Left renal cortex interstitium (tissue), 4 donors: ENCODE data around the gene ZNF281. TPM values are rescaled to one million over a fixed set of nuclear protein-coding genes. Genes with fewer than 3 reads are reported as not detected.
"Not testable (repeated sequence)": the region's sequence is repeated elsewhere in the genome, so short reads cannot be mapped to it uniquely, and the experiment has no call there.

Experiments
- DNase-seq, 4 donors: peaks; one replicate each; pipeline ENCODE4 v3.0.0-alpha.2; 2013; ENCODE audit warnings: low read depth in 4 of 4, low spot score in 2 of 4, missing footprints in 1 of 4
- polyA plus RNA-seq, 4 donors: library from polyadenylated mRNA; unstranded; fragments of 120-200 nt; gene quantifications; one replicate each; pipeline ENCODE4 v1.2.1, GENCODE V29; 2013; ENCODE audit not compliant: insufficient read length in 4 of 4

ZNF281 gene, protein sequence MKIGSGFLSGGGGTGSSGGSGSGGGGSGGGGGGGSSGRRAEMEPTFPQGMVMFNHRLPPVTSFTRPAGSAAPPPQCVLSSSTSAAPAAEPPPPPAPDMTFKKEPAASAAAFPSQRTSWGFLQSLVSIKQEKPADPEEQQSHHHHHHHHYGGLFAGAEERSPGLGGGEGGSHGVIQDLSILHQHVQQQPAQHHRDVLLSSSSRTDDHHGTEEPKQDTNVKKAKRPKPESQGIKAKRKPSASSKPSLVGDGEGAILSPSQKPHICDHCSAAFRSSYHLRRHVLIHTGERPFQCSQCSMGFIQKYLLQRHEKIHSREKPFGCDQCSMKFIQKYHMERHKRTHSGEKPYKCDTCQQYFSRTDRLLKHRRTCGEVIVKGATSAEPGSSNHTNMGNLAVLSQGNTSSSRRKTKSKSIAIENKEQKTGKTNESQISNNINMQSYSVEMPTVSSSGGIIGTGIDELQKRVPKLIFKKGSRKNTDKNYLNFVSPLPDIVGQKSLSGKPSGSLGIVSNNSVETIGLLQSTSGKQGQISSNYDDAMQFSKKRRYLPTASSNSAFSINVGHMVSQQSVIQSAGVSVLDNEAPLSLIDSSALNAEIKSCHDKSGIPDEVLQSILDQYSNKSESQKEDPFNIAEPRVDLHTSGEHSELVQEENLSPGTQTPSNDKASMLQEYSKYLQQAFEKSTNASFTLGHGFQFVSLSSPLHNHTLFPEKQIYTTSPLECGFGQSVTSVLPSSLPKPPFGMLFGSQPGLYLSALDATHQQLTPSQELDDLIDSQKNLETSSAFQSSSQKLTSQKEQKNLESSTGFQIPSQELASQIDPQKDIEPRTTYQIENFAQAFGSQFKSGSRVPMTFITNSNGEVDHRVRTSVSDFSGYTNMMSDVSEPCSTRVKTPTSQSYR
- 10 to 100 TPM; 24.8 to 26.0 (median 25.6) TPM for polyA plus RNA-seq

DNA sequence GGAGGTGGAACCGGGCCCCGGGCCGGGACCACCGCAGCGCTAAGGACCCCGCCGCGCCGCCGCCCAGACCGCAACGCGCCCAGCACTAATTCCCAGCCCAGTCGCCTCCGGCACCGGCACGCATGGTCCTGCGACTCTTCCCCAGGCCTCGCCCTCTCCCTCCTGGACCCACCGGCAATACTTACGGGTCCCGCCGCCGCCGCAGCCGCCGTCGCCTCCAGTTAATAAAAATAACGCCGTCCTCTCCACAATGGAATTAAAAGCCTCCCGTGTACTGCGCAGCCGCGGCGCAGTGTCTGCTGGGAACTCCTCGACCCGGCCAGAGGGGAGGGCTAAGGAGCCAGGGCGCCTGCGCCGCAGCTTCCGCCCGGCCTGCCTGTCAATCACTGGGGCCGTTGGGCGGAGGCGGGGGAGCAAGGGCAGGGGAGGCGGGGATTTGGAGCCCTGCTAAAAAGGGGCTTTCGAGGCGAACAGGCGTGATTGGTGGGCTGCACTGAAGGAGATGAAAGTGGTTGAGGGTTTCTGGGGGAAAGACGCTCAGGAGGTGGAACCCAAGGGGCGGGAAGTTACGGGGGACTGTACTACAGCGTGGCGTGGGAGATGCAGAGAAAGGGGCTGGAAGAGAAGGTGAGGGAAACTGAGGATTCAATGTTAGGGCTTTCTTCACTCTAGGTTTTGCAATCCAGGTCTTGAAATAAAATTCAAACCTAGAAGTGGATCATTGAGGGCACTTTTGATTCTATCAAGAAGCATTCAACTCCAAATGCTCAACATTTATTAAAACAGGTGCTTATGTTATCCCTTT, at the start of gene ZNF281:
ZNF281 (minus strand) TSS at position 276 of the 805 bp plus-strand sequence. CDS start 331 bp downstream, outside the sequence.
- DNase-seq: peak; percentile 83 to 89 (median 86)

DNA sequence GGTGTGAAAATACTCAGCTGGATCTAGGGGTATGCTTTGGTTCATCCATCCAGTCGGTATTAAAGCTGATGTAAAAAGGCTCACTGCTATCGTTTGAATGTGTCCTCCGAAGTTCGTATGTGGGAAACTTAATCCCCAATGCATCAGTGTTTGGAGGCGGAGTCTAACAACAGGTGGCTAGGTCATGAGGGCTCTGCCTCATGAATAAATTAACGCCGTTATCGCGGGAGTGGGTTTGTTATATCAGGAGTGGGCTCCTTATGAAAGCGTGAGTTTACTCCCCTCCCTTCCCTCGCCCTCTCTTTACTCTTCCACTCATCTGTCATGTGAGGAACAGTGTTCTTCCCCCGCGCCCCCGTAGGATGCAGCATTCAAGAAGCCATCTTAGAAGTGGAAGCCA, 48.9 kb upstream of the ZNF281 start:
- DNase-seq: no peak

DNA sequence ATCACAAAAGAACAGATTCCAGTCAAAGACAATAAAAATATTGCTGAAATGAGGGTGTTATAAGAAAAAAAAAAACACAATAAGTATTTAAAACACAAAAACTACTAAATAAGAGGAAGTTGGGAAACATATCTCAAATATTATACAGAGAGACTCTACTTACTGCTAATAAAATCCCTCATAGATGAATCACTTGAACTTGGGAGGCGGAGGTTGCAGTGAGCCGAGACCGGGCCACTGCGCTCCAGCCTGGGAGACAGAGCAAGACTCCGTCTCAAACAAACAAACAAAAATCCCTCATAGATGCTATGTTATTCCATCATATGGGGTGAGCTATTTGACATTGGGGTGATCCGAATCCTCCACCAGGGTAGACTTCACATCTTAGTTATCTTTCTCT, 48.0 kb upstream of the ZNF281 start:
- DNase-seq: no peak

DNA sequence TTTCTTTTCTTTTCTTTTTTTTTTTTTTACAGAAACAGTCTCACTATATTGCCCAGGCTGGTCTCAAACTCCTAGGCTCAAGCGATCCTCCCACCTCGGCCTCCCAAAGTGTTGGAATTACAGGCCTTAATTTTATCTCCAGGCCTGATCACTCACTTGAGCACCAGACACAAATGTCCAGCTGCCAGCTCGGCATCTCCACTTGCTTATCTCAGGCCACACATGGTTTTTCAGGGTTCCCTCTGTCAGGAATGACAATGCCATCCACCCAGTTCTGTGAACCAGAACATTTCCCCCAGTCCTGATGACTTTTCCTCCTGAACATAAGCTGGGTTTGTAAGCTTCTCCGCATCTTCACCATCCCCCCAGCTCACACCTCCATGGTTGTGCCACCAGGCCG, 44.6 kb upstream of the ZNF281 start:
- DNase-seq: no peak

DNA sequence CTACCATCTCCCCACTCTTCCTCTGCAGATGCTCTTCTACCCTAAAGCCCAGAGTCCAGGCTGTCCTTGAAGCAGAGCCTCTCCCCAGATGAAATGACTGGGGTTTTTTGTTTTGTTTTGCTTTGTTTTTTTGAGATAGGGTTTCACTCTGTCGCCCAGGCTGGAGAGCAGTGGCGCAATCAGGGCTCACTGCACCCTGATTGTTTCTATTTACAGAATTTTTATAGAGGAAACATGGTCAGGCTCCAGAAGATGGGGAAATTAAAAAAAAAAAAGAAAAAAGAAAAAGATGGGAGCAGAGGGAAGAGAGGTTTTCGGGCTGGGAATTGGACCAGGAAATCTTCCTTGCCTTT, 43.7 kb upstream of the ZNF281 start:
- no peak for DNase-seq

DNA sequence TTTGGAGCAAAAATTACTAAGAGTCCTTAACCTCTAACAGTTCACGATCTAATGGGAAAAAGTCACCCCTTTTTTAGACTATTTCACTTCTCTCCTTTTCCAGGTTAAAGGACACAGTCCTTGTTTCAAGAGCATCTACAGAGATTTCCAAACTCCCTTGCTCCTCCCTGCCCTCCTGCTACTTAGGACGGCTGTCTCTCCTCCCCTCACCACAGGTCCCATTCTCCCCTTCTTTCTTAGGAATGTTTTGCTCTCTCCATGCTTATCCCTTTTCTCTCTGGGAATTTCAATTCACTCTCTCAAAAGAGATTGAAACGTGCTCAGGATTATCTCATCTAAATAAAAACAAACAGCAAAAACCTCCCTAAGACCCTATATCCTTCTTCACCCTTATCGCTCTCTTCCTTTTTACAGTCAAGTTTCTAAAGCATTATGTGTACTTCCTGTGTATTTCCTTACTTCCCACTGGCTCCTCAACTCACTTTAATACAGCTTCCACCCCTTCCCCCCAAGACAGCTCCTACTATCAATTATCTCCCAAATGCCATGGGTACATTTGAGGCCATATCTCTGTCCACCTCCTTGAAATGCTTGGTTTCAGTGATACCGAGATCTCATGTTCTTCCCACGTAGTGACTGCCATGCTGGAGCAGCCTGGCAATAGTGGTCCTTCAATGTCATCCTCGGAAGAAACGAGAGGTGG, 43.2 kb upstream of the ZNF281 start:
- DNase-seq: no peak

DNA sequence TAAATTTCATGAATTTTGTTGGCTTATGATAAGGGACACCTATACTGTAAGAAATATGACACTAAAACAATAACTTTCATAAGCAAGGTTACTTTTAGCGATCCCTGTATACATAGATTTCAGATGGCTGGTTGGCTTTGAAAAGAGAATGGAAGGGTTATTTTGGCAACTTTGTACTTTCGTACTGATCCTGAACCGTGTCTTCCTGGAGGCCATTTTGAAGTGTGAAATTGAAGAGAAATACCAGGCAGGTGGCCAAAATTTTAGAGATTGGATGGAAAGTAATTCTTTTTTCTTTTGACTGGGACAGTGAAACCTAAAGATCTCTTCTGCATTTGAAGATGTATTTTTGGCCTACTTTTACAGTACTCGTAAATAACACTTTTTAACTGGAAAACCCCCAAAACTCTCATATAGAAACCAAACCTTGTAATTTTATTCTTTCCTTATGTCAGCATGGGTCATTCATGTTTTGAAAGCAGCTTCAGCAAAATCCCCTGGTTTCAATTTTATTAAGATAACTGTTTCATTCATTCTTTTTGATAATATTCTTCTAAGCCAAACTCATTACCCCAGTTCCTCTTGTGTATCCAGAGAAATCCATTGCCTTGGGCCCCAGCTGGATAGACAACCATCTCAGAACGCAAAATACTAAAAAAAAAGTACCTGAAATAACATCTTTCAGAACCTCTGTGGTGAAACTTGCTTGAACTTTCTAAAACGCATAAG, 38.4 kb upstream of the ZNF281 start:
- no peak for DNase-seq

DNA sequence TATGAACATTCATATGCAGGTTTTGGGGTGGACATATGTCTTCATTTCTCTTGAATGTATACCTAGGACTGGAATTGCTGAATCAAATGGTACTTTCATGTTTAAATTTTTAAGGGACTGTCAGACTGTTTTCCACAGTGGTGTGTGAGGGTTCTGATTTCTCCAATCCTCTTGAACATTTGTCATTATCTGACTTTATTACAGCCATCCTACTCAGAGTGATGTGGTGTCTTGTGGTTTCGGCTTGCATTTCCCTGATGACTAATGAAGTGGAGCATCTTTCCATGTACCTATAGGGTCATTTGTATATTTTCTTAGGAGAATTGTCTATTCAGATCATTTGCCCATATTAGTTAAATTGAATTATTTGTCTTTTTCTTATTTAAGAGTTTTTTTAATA, 35.4 kb upstream of the ZNF281 start:
- no peak for DNase-seq

DNA sequence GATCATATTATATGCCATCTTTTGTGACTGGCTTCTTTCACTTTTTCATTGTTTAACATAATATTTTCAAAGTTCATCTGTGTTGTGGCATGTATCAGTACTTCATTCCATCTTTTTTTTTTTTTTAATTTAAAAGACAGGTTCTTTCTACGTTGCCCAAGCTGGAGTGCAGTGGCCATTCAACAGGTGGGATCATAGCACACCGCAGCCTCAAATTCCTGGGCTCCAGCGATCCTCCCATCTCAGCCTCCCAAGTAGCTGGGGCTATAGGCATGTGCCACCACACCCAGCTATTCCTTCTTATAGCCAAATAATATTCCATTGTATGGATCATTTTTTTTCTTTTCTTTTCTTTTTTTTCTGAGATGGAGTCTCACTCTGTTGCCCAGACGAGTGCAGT, 34.6 kb upstream of the ZNF281 start:
- no peak for DNase-seq

DNA sequence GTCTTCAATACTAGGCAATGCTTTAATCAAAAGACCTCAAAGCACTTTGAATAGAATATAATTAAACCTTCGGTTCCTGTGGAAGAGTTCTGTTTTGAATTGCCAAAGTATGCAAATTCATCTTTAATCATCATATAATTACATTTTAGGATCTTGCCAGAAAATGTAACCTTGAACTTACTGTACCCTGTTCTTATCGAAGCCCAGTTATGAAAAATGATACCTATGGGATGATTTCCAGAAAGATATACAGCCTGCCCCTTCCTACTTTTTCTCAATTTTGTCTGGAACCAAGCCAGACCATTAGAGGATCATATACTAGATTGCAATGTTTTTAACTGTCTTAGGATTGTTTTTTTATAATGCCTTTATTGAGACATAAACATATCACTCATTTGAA, 34.0 kb upstream of the ZNF281 start:
- no peak for DNase-seq

DNA sequence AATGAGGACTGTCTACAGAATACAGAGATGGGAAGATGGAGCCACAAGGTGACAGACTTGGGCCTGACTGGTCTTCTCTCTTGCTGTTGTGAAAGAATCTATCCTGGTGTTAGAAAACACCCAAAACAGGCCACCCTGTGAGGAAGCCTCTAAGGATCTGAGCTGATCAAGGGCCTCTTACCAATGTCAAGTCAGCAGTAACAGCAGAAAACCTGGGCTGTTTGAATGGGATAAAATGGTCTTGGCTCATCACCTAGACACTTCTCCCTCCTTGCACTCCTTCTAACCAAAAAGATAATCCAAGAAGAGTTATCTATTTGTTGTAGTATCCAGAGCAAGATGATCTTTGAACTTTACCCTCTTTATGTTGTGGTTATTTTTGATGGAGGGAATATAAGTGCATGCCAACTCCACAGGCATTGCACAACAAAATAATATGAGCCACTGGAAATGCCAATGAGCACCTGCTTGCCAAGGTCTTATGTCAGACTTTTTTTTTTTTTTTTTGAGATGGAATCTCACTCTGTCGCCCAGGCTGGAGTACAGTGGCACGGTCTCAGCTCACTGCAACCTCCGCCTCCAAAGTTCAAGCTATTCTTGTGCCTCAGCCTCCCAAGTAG, 32.8 kb upstream of the ZNF281 start:
- no peak for DNase-seq

DNA sequence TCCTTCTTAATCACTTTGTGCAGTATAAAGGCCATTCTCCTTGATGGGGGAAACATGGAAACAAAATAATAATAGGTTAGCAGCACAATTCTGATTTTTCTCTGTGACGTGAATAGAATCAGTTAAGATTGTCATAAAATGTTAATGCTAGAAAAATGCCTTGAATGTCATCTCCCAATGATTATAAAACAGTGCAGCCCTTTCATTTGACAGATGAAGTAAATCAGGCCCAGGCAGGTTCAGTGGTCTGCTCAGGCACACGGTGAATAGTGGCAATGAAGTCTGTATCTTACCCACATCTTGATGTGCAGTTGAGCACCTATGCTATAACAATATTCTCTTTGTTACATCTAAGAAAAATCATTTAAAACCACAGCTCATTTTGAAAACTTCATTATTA, 32.2 kb upstream of the ZNF281 start:
- no peak for DNase-seq

DNA sequence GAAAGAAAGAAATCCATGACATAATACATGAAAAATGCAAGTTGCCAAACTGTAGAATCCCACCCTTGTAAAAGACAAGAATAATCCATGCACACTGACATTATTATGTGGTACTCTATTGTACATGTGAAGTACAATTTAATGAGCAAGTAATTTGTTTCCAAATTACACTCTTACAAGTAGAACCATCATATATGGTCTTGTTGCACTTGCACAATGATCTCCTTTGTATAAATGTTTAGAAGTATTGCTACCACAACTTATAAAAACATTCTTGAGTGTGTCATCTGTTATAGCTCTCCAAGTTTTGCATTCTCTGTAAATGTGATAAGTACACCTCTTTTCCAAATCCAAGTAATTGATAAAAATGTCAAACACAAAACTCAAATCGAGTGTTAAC, 29.1 kb upstream of the ZNF281 start:
- no peak for DNase-seq

DNA sequence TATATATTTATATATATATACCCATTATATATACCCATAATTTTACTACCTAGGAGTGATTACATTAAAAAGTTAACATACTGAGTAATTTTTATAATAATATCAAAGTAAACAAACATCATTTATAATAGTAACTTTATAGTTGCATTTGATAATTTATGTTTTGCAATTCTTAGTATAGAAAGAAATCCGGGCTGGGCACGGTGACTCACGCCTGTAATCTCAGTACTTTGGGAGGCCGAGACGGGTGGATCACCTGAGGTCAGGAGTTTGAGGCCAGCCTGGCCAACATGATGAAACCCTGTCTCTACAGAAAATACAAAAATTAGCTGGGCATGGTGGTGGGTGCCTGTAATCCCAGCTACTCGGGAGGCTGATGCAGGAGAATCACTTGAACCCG, 28.6 kb upstream of the ZNF281 start:
- DNase-seq: not testable (repeated sequence)

DNA sequence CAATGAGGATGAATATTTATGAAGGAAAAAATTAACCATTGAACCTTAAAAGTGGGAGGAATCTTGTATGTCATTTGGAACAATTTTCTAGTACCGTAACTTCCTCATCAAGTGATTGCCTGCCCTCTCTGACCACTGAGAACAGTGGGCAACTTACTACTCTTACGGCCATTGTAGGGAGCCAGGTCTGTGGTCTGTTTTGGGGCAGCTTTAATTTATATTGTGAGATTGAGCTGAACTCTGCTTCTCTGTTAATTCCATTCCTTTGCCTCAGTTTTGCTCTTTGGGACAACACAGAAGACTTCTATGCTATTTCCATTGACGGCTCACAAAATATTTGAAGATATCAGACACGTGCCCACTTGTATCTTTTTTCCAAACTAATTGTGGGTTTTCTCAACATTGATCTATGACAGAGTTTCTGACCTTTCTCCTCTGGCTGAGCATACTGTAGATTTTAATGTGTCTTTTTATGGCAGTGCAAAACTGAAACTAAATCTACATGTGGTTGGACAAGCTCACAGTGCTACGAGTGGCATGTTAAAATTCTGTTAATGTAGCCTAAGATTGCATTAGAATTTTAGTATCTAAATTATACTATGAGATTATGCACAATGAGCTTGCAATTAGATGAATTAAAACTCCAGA, 27.8 kb upstream of the ZNF281 start:
- DNase-seq: no peak

DNA sequence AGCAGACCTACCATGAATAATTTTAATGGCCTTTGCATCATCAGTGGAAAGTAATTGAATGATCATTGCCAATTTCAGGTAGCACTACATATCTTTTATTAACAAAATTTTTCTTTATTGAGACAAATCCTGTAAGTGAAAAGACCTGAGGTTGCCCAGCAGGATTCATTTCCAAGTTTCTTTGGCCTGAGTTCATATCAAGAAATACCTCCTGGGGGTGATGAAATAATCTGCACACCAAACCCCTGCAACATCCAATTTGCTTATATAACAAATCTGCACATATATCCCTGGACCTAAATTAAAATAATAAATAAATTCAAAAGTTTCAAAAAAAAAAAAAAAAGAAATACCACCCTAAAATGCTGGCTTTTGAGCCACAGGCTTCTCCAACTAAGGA, 27.3 kb upstream of the ZNF281 start:
- DNase-seq: no peak

DNA sequence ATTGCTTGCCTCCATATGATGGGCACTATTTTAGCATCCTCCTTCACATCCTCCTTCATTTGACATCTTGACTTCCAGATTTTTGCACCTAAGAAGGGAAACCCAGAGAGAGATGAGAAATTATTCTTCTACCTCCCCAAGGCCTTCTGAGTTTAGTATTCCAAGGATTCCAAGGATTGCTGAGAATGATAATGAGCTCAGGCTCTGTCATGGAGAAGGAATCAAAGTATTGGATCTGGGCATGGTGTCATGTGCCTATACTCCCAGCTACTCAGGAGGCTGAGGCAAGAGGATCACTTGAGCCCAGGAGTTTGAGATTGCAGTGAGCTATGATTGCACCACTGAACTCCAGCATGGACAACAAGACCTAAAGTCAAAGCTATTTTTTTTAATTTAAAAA, 26.6 kb upstream of the ZNF281 start:
- DNase-seq: no peak

DNA sequence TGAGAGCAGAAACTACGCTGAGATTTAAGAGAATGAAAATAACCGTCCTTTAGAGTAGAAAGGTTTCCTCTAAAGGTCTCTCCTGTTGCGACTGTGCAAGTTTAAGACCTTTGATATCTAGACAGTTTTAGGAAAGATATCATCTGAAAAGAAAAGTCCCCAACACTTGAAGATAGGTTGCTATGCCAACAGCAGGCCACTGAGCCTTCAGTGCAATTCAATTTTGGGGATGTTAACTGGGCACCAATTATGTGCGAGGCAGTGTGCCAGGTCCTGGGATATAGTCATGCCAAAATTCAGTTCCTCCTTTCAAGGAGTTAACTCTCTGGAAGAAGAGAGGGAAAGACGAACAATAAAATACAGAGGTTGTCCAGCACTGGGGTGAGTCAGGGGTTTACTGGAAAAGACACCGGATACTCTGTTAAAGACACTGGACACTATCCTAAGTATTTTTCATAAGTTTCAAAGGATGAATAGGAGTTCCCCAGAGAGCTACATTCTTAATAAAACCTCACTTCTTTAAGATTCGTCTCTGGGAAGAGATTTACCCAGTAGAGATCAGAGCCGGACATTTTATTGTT, 25.5 kb upstream of the ZNF281 start:
- DNase-seq: no peak
